Mesendoderm (in vitro differentiated cells): ENCODE data around the gene NLRP12.

Source experiments
- DNase-seq: peaks from one replicate; pipeline ENCODE4 v3.0.0; 2013
- H2AK5ac ChIP-seq: 2 replicates; pipeline ENCODE4 v1.6.1; 2013; ENCODE audit warnings: low read length, inconsistent platforms
- H2BK120ac ChIP-seq: 2 replicates; pipeline ENCODE4 v1.6.1; 2013; ENCODE audit warnings: low read depth, mild to moderate bottlenecking, low read length, moderate library complexity, mixed read lengths
- H2BK15ac ChIP-seq: replicated peaks from 2 replicates; pipeline ENCODE4 v1.6.1; 2013; ENCODE audit warnings: low read depth, mild to moderate bottlenecking, moderate library complexity
- H2BK5ac ChIP-seq: 2 replicates; pipeline ENCODE4 v1.6.1; 2013; ENCODE audit warnings: low read length, inconsistent platforms
- H3K18ac ChIP-seq: 2 replicates; pipeline ENCODE4 v1.6.1; 2013; ENCODE audit warnings: mild to moderate bottlenecking, low read length, mixed read lengths
- H3K23ac ChIP-seq: one replicate; pipeline ENCODE4 v1.6.1; 2013; ENCODE audit warnings: low read length
- H3K27ac ChIP-seq: 2 replicates; pipeline ENCODE4 v1.5.1; 2013; ENCODE audit warnings: low read depth, mild to moderate bottlenecking, inconsistent platforms, low read length, moderate library complexity
- H3K27me3 ChIP-seq: 2 replicates; pipeline ENCODE4 v1.6.1; 2013; ENCODE audit warnings: low read length, control low read depth, mild to moderate bottlenecking, inconsistent platforms; ENCODE audit not compliant: insufficient read depth, poor library complexity
- H3K36me3 ChIP-seq: 2 replicates; pipeline ENCODE4 v1.6.1; 2013; ENCODE audit warnings: low read length, inconsistent platforms; ENCODE audit not compliant: control insufficient read depth, insufficient read depth
- H3K4ac ChIP-seq: one replicate; pipeline ENCODE4 v1.6.1; 2013; ENCODE audit warnings: low read depth, mild to moderate bottlenecking, low read length, moderate library complexity
- H3K4me1 ChIP-seq: 2 replicates; pipeline ENCODE4 v1.6.1; 2013; ENCODE audit warnings: low read depth, low read length, inconsistent platforms; ENCODE audit not compliant: control insufficient read depth
- H3K4me2 ChIP-seq: 2 replicates; pipeline ENCODE4 v1.6.1; 2013; ENCODE audit warnings: low read length
- H3K4me3 ChIP-seq: 2 replicates; pipeline ENCODE4 v1.5.1; 2013; ENCODE audit warnings: mild to moderate bottlenecking, low read length
- H3K56ac ChIP-seq: one replicate; pipeline ENCODE4 v1.6.1; 2013; ENCODE audit warnings: low read length
- H3K79me1 ChIP-seq: 2 replicates; pipeline ENCODE4 v1.6.1; 2013; ENCODE audit warnings: low read length, inconsistent platforms
- H3K79me2 ChIP-seq: 2 replicates; pipeline ENCODE4 v1.6.1; 2013; ENCODE audit warnings: mild to moderate bottlenecking, low read length; ENCODE audit not compliant: control insufficient read depth, insufficient read depth
- H3K9ac ChIP-seq: 2 replicates; pipeline ENCODE4 v1.6.1; 2013; ENCODE audit warnings: low read length, inconsistent platforms
- H4K5ac ChIP-seq: one replicate; pipeline ENCODE4 v1.6.1; 2013; ENCODE audit warnings: low read length
- H4K8ac ChIP-seq: one replicate; pipeline ENCODE4 v1.6.1; 2013; ENCODE audit warnings: low read depth, mild to moderate bottlenecking, control low read depth, low read length, moderate library complexity
- WGBS: extraction: QIAGEN DNeasy Blood & Tissue Kit; methylation state at CpG from one replicate; pipeline ENCODE4 v1.1.7; 2013; ENCODE audit warnings: low lambda C conversion rate, missing lambda C conversion rate; ENCODE audit not compliant: insufficient coverage; ENCODE audit errors: extremely low coverage; 5-methylcytosine and 5-hydroxymethylcytosine counted together

NLRP12 gene

GRCh38 chr19:53795019-53795418, 29.1 kb downstream of the NLRP12 start:
- Histone ChIP-seq H3K79me1 (no peaks in the 10 kb centered on the region), H3K36me3 (no peaks in the 10 kb centered on the region), H3K18ac (no peak overlapping the region), H3K4me3 (no peak overlapping the region), H3K23ac (no peak overlapping the region), H3K27me3 (no peaks in the 10 kb centered on the region), H2BK15ac (no peak overlapping the region), H3K4me1 (no peaks in the 10 kb centered on the region), H3K79me2 (no peaks in the 10 kb centered on the region), H4K5ac (no peak overlapping the region), H4K8ac (no peak overlapping the region), H3K56ac (no peak overlapping the region), H2AK5ac (no peak overlapping the region), H2BK120ac (no peak overlapping the region), H3K27ac (no peak overlapping the region), H2BK5ac (no peak overlapping the region), H3K9ac (no peak overlapping the region), H3K4me2 (no peak overlapping the region), H3K4ac (no peak overlapping the region)
- no peak for DNase-seq
- WGBS, result no CpG with 5 or more reads among the region's 4 CpGs

GRCh38 chr19:53792721-53793433, 31.2 kb downstream of the NLRP12 start:
- Histone ChIP-seq H3K4me2 (no peak overlapping the region), H3K4ac (no peak overlapping the region), H2BK120ac (no peak overlapping the region), H3K36me3 (no peaks in the 10 kb centered on the region), H3K23ac (no peak overlapping the region), H3K4me1 (no peaks in the 10 kb centered on the region), H3K9ac (peak overlapping the region; percentile 38), H3K79me2 (no peaks in the 10 kb centered on the region), H3K4me3 (no peak overlapping the region), H3K18ac (peak overlapping the region; percentile 62), H3K56ac (peak overlapping the region; percentile 73), H3K27me3 (no peaks in the 10 kb centered on the region), H2AK5ac (peak overlapping the region; percentile 15), H4K8ac (no peak overlapping the region), H3K79me1 (no peaks in the 10 kb centered on the region), H4K5ac (no peak overlapping the region), H3K27ac (no peak overlapping the region), H2BK15ac (no peak overlapping the region), H2BK5ac (peak overlapping the region; percentile 55)
- peak; percentile 96 for DNase-seq
- WGBS, result no CpG with 5 or more reads among the region's 10 CpGs

- H3K36me3 ChIP-seq, result no peaks in the 10 kb centered on the region
Observed at GRCh38 chr19:53789708-53790678, 34.1 kb downstream of the NLRP12 start.

GRCh38 chr19:53787266-53787665, 36.8 kb downstream of the NLRP12 start:
- no peak overlapping the region for H4K5ac ChIP-seq
- peak overlapping the region; percentile 65 for H3K56ac ChIP-seq
- H3K27ac ChIP-seq, result no peak overlapping the region
- no peak overlapping the region for H3K23ac ChIP-seq
- H2BK5ac ChIP-seq, result no peak overlapping the region
- no peak overlapping the region for H3K4ac ChIP-seq
- H3K4me1 ChIP-seq, result no peaks in the 10 kb centered on the region
- H3K79me1 ChIP-seq, result no peaks in the 10 kb centered on the region
- H3K4me2 ChIP-seq, result no peak overlapping the region
- H3K79me2 ChIP-seq, result no peaks in the 10 kb centered on the region
- H4K8ac ChIP-seq, result no peak overlapping the region
- H2BK120ac ChIP-seq, result peak overlapping the region; percentile 6
- H3K18ac ChIP-seq, result peak overlapping the region; percentile 13
- peak overlapping the region; percentile 87 for H2BK15ac ChIP-seq
- no peak overlapping the region for H3K4me3 ChIP-seq
- no peak for DNase-seq
- no CpG with 5 or more reads among the region's 15 CpGs for WGBS
- H3K9ac ChIP-seq, result no peak overlapping the region
- no peaks in the 10 kb centered on the region for H3K27me3 ChIP-seq
- H2AK5ac ChIP-seq, result no peak overlapping the region
- no peaks in the 10 kb centered on the region for H3K36me3 ChIP-seq

More at GRCh38 chr19:53789708-53790678, 34.1 kb downstream of the NLRP12 start:
- Histone ChIP-seq H3K27ac (no peak overlapping the region), H3K79me1 (no peaks in the 10 kb centered on the region), H3K4me3 (no peak overlapping the region), H4K8ac (no peak overlapping the region), H2BK15ac (peak overlapping the region; percentile 57), H3K4me2 (no peak overlapping the region), H3K4me1 (no peaks in the 10 kb centered on the region), H4K5ac (no peak overlapping the region), H2BK5ac (no peak overlapping the region), H3K79me2 (no peaks in the 10 kb centered on the region), H3K23ac (no peak overlapping the region), H3K4ac (peak overlapping the region; percentile 85), H3K18ac (peak overlapping the region; percentile 22), H3K27me3 (no peaks in the 10 kb centered on the region), H2AK5ac (no peak overlapping the region), H3K9ac (no peak overlapping the region), H2BK120ac (peak overlapping the region; percentile 29), H3K56ac (peak overlapping the region; percentile 47)
- WGBS, result no CpG with 5 or more reads among the region's 21 CpGs
- no peak for DNase-seq

DNA sequence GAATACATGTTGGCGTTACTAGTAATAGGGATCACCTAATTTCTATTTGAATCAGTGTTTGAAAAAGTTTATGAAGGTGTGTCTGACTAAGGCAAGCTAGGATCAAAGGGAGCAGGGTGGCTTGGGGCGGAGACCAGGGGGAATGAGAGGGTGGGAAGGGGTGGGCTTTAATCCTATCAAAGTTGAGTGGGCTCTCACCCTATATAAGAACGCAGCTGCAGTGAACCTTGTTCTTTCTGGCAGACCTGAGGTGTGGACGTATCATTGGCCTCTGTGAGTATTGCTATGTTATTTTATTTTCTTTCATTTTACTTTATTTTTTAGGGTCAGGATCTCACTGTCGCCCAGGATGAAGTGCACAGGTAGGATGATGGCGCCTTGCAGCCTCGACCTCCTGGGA, 37.4 kb downstream of the NLRP12 start:
- Histone ChIP-seq H3K79me2 (no peaks in the 10 kb centered on the region), H4K8ac (no peak overlapping the region), H3K79me1 (no peaks in the 10 kb centered on the region), H2AK5ac (no peak overlapping the region), H3K4me3 (no peak overlapping the region), H2BK15ac (no peak overlapping the region), H3K27me3 (no peaks in the 10 kb centered on the region), H3K4me1 (no peaks in the 10 kb centered on the region), H3K56ac (peak overlapping the region; percentile 37), H2BK120ac (peak overlapping the region; percentile 6), H3K23ac (no peak overlapping the region), H3K27ac (no peak overlapping the region), H3K9ac (no peak overlapping the region), H3K36me3 (no peaks in the 10 kb centered on the region), H4K5ac (no peak overlapping the region), H3K4ac (peak overlapping the region; percentile 84), H3K4me2 (no peak overlapping the region), H3K18ac (no peak overlapping the region), H2BK5ac (no peak overlapping the region)
- no CpG with 5 or more reads among the region's 7 CpGs for WGBS
- DNase-seq, result no peak
